ENCODE results near the gene DCAF11.

GRCh38 chr14:24136684-24137528 lies 22.3 kb downstream of the DCAF11 start:
- no peak for TF ChIP-seq MAFK (IDR thresholded peaks at IDR 0.05; ENCODE audit: low read depth, low read length)
- no peak for TF ChIP-seq SP2 (IDR thresholded peaks at IDR 0.05; ENCODE audit: low read length)

All from H1 (cell line).